Left lung (tissue), 10 donors: ENCODE data around the gene LURAP1L. TPM values are rescaled to one million over a fixed set of nuclear protein-coding genes. Genes with fewer than 3 reads are reported as not detected.
"Not testable (repeated sequence)": the region's sequence is repeated elsewhere in the genome, so short reads cannot be mapped to it uniquely, and the experiment has no call there.

Source experiments
- ATAC-seq: fragments of 200-7000 bp; cut with Tn5 transposase; one replicate; pipeline ENCODE4 v1.9.1; 2020; ENCODE audit warnings: moderate library complexity
- DNase-seq, 4 donors: peaks; one replicate each; pipeline ENCODE4 v3.0.0-alpha.2; 2013 to 2020
- H3K27ac ChIP-seq, 2 donors: fragments of 200-600 bp; sonication (generic) in 1 of 2; one replicate each; pipeline versions ENCODE4 v1.5.0 to v1.8.0; 2020 to 2021
- H3K27me3 ChIP-seq, 2 donors: fragments of 200-600 bp; sonication (generic) in 1 of 2; one replicate each; pipeline versions ENCODE4 v1.5.0 to v1.8.0; 2020 to 2021
- H3K36me3 ChIP-seq, 2 donors: fragments of 200-600 bp; sonication (generic) in 1 of 2; one replicate each; pipeline versions ENCODE4 v1.5.0 to v1.8.0; 2020 to 2021
- H3K4me1 ChIP-seq, 2 donors: fragments of 200-600 bp; one replicate each; pipeline ENCODE4 v1.8.0; 2021
- H3K4me3 ChIP-seq, 2 donors: fragments of 200-600 bp; sonication (generic) in 1 of 2; one replicate each; pipeline versions ENCODE4 v1.5.0 to v1.8.0; 2020 to 2021; ENCODE audit warnings: mild to moderate bottlenecking in 1 of 2
- H3K9me3 ChIP-seq, 2 donors: fragments of 200-600 bp; sonication (generic) in 1 of 2; one replicate each; pipeline versions ENCODE4 v1.5.0 to v1.8.0; 2020 to 2021
- CTCF ChIP-seq, 2 donors: fragments of 200-600 bp; sonication (generic) in 1 of 2; IDR thresholded peaks; one replicate each; pipeline versions ENCODE4 v1.5.0 to v1.8.0; 2021; ENCODE audit warnings: antibody characterized with exemption in 2 of 2
- intact Hi-C, 2 donors: fragments of 100-400 bp; cut with DNase I; formaldehyde crosslinking; loops; one replicate each; pipeline versions ENCODE4 v1.11.2 to v1.14.2; 2022
- polyA plus RNA-seq, 6 donors: library from polyadenylated mRNA; unstranded; fragments of 120-200 nt; gene quantifications; one replicate each; pipeline ENCODE4 v1.2.1, GENCODE V29; 2013; ENCODE audit not compliant: insufficient read length in 6 of 6
- total RNA-seq, 2 donors: library from RNA; stranded (reverse); fragmentation: NEBNext Ultra II Directional; extraction: Animal tissue kit (Norgen Biotek cat#: 25700); gene quantifications; one replicate each; pipeline ENCODE4 v1.2.1, GENCODE V29; 2021
- donor health status: DM: no; HTN: yes; CAD: no.
- donor health status: DM: no; HTN: no; CAD: no.

The LURAP1L gene
- total and polyA plus RNA-seq, 8 donors = 37.7 to 83.9 (median 61.6) TPM

DNA sequence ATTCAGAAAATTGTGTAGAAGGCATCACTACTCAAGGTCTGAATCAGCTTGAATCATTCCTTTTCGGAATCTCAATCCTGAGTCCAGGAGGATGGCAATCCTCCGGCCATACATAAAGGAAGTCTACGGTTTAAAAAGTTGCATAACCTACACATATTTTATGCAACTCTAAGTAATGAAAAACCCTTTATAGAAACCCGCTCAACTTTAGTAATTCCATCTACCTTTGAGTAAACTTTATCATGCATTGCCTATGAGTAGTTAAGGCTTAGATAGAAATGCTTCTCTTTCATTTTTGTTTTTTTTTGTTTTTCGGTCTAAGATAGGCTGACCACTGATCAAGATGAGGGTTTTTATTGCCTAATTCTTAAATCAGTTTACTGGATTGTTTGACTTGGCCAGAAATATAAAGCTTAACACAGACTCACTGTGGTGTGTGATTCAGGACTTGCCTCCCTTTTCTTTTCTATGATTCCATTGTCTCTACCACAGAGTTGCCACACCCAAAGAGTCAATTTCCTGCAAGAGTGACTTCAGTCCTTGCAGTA lies 85.0 kb downstream of the LURAP1L start:
- H3K9me3 ChIP-seq = peaks cover 0 to under 1% of the 10 kb centered on the region in 2 donors
- intact Hi-C loops = no loop called here
- no peaks in the 10 kb centered on the region for H3K4me1 ChIP-seq
- no peak for TF ChIP-seq CTCF (IDR thresholded peaks at IDR 0.05)
- H3K27ac ChIP-seq = peak overlapping the region in 1 of 2 donors; percentile 23
- no peaks in the 10 kb centered on the region for H3K27me3 ChIP-seq
- H3K4me3 ChIP-seq = no peak overlapping the region
- ATAC-seq (peak; percentile 42), DNase-seq (no peak)
- no peaks in the 10 kb centered on the region for H3K36me3 ChIP-seq

GRCh38 chr9:12860998-12861397 lies 86.2 kb downstream of the LURAP1L start:
- intact Hi-C loops = no loop called here
- no peak for TF ChIP-seq CTCF (IDR thresholded peaks at IDR 0.05)
- Histone ChIP-seq H3K4me1 (no peaks in the 10 kb centered on the region), H3K36me3 (no peaks in the 10 kb centered on the region), H3K27ac (no peak overlapping the region), H3K4me3 (no peak overlapping the region), H3K9me3 (peaks cover 0 to 3% of the 10 kb centered on the region in 2 donors), H3K27me3 (no peaks in the 10 kb centered on the region)
- DNase-seq = no peak
- no peak for ATAC-seq

GRCh38 chr9:12862611-12863410 lies 88.0 kb downstream of the LURAP1L start:
- H3K27ac ChIP-seq = no peak overlapping the region
- no peak overlapping the region for H3K4me3 ChIP-seq
- H3K9me3 ChIP-seq = peaks cover 0 to 3% of the 10 kb centered on the region in 2 donors
- DNase-seq (no peak), ATAC-seq (no peak)
- intact Hi-C loops = no loop called here
- H3K27me3 ChIP-seq = no peaks in the 10 kb centered on the region
- no peaks in the 10 kb centered on the region for H3K4me1 ChIP-seq
- TF ChIP-seq CTCF (IDR thresholded peaks at IDR 0.05) = no peak
- no peaks in the 10 kb centered on the region for H3K36me3 ChIP-seq

GRCh38 chr9:12863618-12864017 lies 88.8 kb downstream of the LURAP1L start:
- no peaks in the 10 kb centered on the region for H3K27me3 ChIP-seq
- no peaks in the 10 kb centered on the region for H3K36me3 ChIP-seq
- H3K27ac ChIP-seq = peak overlapping the region in 1 of 2 donors; percentile 9
- no peak for ATAC-seq
- intact Hi-C loops = no loop called here
- no peaks in the 10 kb centered on the region for H3K4me1 ChIP-seq
- peaks cover 0 to 3% of the 10 kb centered on the region in 2 donors for H3K9me3 ChIP-seq
- no peak overlapping the region for H3K4me3 ChIP-seq
- TF ChIP-seq CTCF (IDR thresholded peaks at IDR 0.05) = no peak
- no peak for DNase-seq

DNA sequence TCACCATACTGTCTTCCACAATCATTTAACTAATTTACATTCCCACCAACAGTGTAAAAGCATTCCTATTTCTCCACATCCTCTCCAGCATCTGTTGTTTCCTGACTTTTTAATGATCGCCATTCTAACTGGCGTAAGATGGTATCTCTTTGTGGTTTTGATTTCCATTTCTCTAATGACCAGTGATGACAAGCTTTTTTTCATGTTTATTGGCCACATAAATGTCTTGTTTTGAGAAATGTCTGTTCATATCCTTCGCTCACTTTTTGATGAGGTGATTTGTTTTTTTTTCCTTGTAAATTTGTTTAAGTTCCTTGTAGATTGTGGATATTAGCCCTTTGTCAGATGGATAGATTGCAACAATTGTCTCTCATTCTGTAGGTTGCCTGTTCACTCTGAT lies 90.6 kb downstream of the LURAP1L start:
- H3K9me3 ChIP-seq, DNase-seq, H3K4me3 ChIP-seq, H3K4me1 ChIP-seq, H3K27ac ChIP-seq, H3K36me3 ChIP-seq, H3K27me3 ChIP-seq, intact Hi-C loops, ATAC-seq: not testable (repeated sequence)

Other genes starting within 250 kb of the LURAP1L start
- gene TYRP1, start 81.6 kb upstream of the LURAP1L start, total RNA-seq = 1 to 10 TPM; 3.1 to 5.6 TPM
- 10 to 100 TPM in 2 of 6 donors, 1 to 10 TPM in 4; 6.7 to 10.9 (median 9.3) TPM for gene TYRP1, start 81.6 kb upstream of the LURAP1L start, polyA plus RNA-seq